RWPE2 (cell line): ENCODE measurements around the gene GDPD5.

Experiments used
- ATAC-seq: fragments of 200-7000 bp; cut with Tn5 transposase; 3 replicates; pipeline ENCODE4 v1.9.1; 2021; ENCODE audit warnings: low read depth
- DNase-seq: peaks from one replicate; pipeline ENCODE4 v3.0.0-alpha.2; 2020; ENCODE audit warnings: low spot score
- H3K27ac ChIP-seq: fragments of 450-650 bp; 2 replicates; pipeline ENCODE4 v1.5.1; 2017; ENCODE audit warnings: mild to moderate bottlenecking; ENCODE audit not compliant: poor library complexity, severe bottlenecking
- H3K27me3 ChIP-seq: fragments of 250-450 bp; sonication (Bioruptor Pico); 2 replicates; pipeline ENCODE4 v1.5.1; 2021; ENCODE audit warnings: mild to moderate bottlenecking, moderate library complexity; ENCODE audit not compliant: insufficient read depth, poor library complexity, severe bottlenecking
- H3K36me3 ChIP-seq: fragments of 250-450 bp; sonication (Bioruptor Pico); 2 replicates; pipeline ENCODE4 v1.5.1; 2020; ENCODE audit warnings: low read depth, mild to moderate bottlenecking, moderate library complexity
- H3K4me1 ChIP-seq: fragments of 250-450 bp; sonication (Bioruptor Pico); 2 replicates; pipeline ENCODE4 v1.5.1; 2021; ENCODE audit warnings: mild to moderate bottlenecking, moderate library complexity; ENCODE audit not compliant: insufficient read depth, poor library complexity, severe bottlenecking
- H3K4me3 ChIP-seq: fragments of 250-450 bp; sonication (Bioruptor Pico); 2 replicates; pipeline ENCODE4 v1.5.1; 2021; ENCODE audit warnings: mild to moderate bottlenecking, moderate library complexity; ENCODE audit not compliant: severe bottlenecking
- H3K9me3 ChIP-seq: fragments of 250-450 bp; sonication (Bioruptor Pico); 2 replicates; pipeline ENCODE4 v1.5.1; 2021; ENCODE audit warnings: mild to moderate bottlenecking, moderate library complexity; ENCODE audit not compliant: severe bottlenecking
- CTCF ChIP-seq: fragments of 450-650 bp; IDR thresholded peaks from one replicate; pipeline ENCODE4 v1.5.1; 2017; ENCODE audit warnings: mild to moderate bottlenecking, moderate library complexity; ENCODE audit not compliant: poor library complexity, severe bottlenecking

Gene GDPD5

GRCh38 chr11:75539459-75540334 lies 14.0 kb upstream of the GDPD5 start:
- peaks cover 6% of the 10 kb centered on the region for H3K4me1 ChIP-seq
- H3K9me3 ChIP-seq = no peaks in the 10 kb centered on the region
- no peak overlapping the region for H3K4me3 ChIP-seq
- H3K27ac ChIP-seq = no peak overlapping the region
- no peaks in the 10 kb centered on the region for H3K36me3 ChIP-seq
- ATAC-seq (no peak), DNase-seq (no peak)
- no peaks in the 10 kb centered on the region for H3K27me3 ChIP-seq
- TF ChIP-seq CTCF = no peak

- Histone ChIP-seq H3K4me3 (no peak overlapping the region), H3K4me1 (peaks cover 17% of the 10 kb centered on the region), H3K27me3 (no peaks in the 10 kb centered on the region), H3K9me3 (no peaks in the 10 kb centered on the region), H3K36me3 (no peaks in the 10 kb centered on the region), H3K27ac (no peak overlapping the region)
- ATAC-seq = no peak
- no peak for DNase-seq
- no peak for TF ChIP-seq CTCF
These were observed 12.6 kb upstream of the GDPD5 start for GRCh38 chr11:75538150-75538942.

GRCh38 chr11:75537740-75538139 lies 12.0 kb upstream of the GDPD5 start:
- DNase-seq (no peak), ATAC-seq (no peak)
- H3K27ac ChIP-seq = no peak overlapping the region
- no peak for TF ChIP-seq CTCF
- no peaks in the 10 kb centered on the region for H3K36me3 ChIP-seq
- H3K9me3 ChIP-seq = no peaks in the 10 kb centered on the region
- no peaks in the 10 kb centered on the region for H3K27me3 ChIP-seq
- peaks cover 17% of the 10 kb centered on the region for H3K4me1 ChIP-seq
- H3K4me3 ChIP-seq = no peak overlapping the region

GRCh38 chr11:75536786-75537641 lies 11.3 kb upstream of the GDPD5 start:
- TF ChIP-seq CTCF = no peak
- no peak for DNase-seq
- peak; percentile 75 for ATAC-seq
- no peaks in the 10 kb centered on the region for H3K9me3 ChIP-seq
- peaks cover 17% of the 10 kb centered on the region for H3K4me1 ChIP-seq
- no peaks in the 10 kb centered on the region for H3K36me3 ChIP-seq
- H3K4me3 ChIP-seq = no peak overlapping the region
- no peak overlapping the region for H3K27ac ChIP-seq
- H3K27me3 ChIP-seq = no peaks in the 10 kb centered on the region
